Right lung (tissue), 5 donors: Measurements from ENCODE around the gene UBR4. TPM values are rescaled to one million over a fixed set of nuclear protein-coding genes. Genes with fewer than 3 reads are reported as not detected.

ENCODE experiments used
- DNase-seq, 2 donors: peaks; one replicate each; pipeline ENCODE4 v3.0.0-alpha.2; 2013
- polyA plus RNA-seq, 5 donors: library from polyadenylated mRNA; unstranded; fragments of 120-200 nt; gene quantifications; one replicate each; pipeline versions ENCODE4 v1.2.1 to v1.2.3, GENCODE V29; 2013; ENCODE audit warnings: inconsistent platforms in 1 of 5, low replicate concordance in 1 of 5; ENCODE audit not compliant: insufficient read length in 5 of 5, insufficient read depth in 1 of 5

UBR4 gene
- polyA plus RNA-seq, 5 donors = 90.8 to 116 (median 102) TPM

- DNase-seq = no peak
Measured at GRCh38 chr1:19036813-19037605, 173.1 kb downstream of the UBR4 start.

- DNase-seq = peak in 1 of 2 donors; percentile 20
Measured at GRCh38 chr1:19036041-19036812, 173.8 kb downstream of the UBR4 start.

GRCh38 chr1:19035377-19036040 lies 174.6 kb downstream of the UBR4 start:
- no peak for DNase-seq

GRCh38 chr1:19034721-19035120 lies 175.3 kb downstream of the UBR4 start:
- no peak for DNase-seq

- no peak for DNase-seq
Measured at GRCh38 chr1:19033926-19034680, 176.0 kb downstream of the UBR4 start.

- DNase-seq = no peak
Measured at GRCh38 chr1:19033515-19033839, 176.6 kb downstream of the UBR4 start.

- no peak for DNase-seq
Measured at GRCh38 chr1:19032701-19033514, 177.2 kb downstream of the UBR4 start.

- no peak for DNase-seq
Measured at GRCh38 chr1:19032413-19032695, 177.7 kb downstream of the UBR4 start.

- DNase-seq = no peak
Measured at GRCh38 chr1:19029191-19030085, 180.6 kb downstream of the UBR4 start.

- DNase-seq = no peak
Measured at GRCh38 chr1:19028546-19029129, 181.4 kb downstream of the UBR4 start.

GRCh38 chr1:19028110-19028509 lies 182.0 kb downstream of the UBR4 start:
- no peak for DNase-seq

Other genes with a start within 250 kb of the UBR4 start
- gene EMC1, start 41.3 kb upstream of the UBR4 start, polyA plus RNA-seq = 10 to 100 TPM; 38.6 to 52.2 (median 50.6) TPM
- 10 to 100 TPM; 28.0 to 37.5 (median 29.9) TPM for gene MRTO4, start 41.5 kb upstream of the UBR4 start, polyA plus RNA-seq
- gene AKR7A3, start 78.5 kb upstream of the UBR4 start, polyA plus RNA-seq = 1 to 10 TPM in 4 of 5 donors, under 1 TPM in 1; 0.86 to 2.4 (median 1.9) TPM
- 10 to 100 TPM; 57.5 to 78.6 (median 66.4) TPM for gene AKR7A2, start 101.9 kb upstream of the UBR4 start, polyA plus RNA-seq
- gene SLC66A1, start 102.1 kb upstream of the UBR4 start, polyA plus RNA-seq = 10 to 100 TPM in 1 of 5 donors, 1 to 10 TPM in 4; 8.3 to 11.0 (median 8.6) TPM